ENCODE results near the gene PPARGC1A.

DNA sequence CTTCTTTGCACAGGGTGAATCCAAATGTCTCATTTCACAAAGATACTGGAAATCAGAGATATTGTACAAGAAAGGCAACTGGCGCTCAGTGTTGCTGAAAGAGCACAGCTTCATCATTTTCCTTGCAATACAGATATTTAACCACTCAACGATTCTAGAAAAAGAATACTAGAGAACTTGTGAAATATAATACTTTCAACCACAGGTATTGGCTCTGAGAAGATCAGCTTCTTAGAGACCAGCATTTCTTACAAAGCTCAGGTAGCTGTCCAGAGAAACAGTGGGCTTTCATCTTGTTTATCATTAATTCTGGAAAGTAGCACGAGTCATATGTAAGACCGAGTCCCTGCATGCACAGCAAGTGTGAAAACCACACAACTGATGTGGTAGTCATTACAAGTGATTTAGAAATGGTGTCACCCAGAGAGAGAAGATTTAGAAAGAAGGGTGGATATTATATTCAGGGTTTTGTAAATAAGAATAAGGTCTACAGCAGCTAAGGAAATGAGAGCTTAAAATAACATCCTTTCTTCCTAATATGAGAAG lies 7.8 kb upstream of the PPARGC1A start:
- TF ChIP-seq, protein P1, sequence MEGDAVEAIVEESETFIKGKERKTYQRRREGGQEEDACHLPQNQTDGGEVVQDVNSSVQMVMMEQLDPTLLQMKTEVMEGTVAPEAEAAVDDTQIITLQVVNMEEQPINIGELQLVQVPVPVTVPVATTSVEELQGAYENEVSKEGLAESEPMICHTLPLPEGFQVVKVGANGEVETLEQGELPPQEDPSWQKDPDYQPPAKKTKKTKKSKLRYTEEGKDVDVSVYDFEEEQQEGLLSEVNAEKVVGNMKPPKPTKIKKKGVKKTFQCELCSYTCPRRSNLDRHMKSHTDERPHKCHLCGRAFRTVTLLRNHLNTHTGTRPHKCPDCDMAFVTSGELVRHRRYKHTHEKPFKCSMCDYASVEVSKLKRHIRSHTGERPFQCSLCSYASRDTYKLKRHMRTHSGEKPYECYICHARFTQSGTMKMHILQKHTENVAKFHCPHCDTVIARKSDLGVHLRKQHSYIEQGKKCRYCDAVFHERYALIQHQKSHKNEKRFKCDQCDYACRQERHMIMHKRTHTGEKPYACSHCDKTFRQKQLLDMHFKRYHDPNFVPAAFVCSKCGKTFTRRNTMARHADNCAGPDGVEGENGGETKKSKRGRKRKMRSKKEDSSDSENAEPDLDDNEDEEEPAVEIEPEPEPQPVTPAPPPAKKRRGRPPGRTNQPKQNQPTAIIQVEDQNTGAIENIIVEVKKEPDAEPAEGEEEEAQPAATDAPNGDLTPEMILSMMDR (IDR thresholded peaks at IDR 0.05; ENCODE audit: low read depth, low read length, poor library complexity, severe bottlenecking), result no peak
- TF ChIP-seq EZH2phosphoT487 (IDR thresholded peaks at IDR 0.05; ENCODE audit: borderline replicate concordance, low read length), result no peak

All from DOHH2 (cell line).